ENCODE results near the gene PPARG.
"Not testable (repeated sequence)": the region's sequence is repeated elsewhere in the genome, so short reads cannot be mapped to it uniquely, and the experiment has no call there.

Gene PPARG

GRCh38 chr3:12445523-12446240 is 156.8 kb downstream of the PPARG start:
- no peak for DNase-seq

DNA sequence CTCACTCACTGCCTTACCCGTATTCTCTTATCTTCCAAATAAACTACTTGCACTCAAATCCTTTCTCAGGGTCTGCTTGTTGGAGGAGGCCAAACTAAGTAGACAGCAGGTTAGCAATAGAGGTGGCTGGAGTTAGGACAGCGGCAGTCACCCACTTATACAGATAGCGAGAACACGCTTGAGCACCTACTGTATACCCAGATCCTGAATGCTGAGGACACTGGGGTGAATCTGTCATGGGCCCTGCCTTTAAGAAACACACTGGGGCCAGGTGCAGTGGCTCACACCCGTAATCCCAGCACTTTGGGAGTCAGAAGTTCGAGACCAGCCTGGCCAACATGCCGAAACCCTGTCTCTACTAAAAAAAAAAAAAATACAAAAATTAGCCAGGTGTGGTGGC is 157.4 kb downstream of the PPARG start:
- no peak for DNase-seq

- DNase-seq: no peak
These were observed 158.2 kb downstream of the PPARG start for GRCh38 chr3:12447075-12447474.

DNA sequence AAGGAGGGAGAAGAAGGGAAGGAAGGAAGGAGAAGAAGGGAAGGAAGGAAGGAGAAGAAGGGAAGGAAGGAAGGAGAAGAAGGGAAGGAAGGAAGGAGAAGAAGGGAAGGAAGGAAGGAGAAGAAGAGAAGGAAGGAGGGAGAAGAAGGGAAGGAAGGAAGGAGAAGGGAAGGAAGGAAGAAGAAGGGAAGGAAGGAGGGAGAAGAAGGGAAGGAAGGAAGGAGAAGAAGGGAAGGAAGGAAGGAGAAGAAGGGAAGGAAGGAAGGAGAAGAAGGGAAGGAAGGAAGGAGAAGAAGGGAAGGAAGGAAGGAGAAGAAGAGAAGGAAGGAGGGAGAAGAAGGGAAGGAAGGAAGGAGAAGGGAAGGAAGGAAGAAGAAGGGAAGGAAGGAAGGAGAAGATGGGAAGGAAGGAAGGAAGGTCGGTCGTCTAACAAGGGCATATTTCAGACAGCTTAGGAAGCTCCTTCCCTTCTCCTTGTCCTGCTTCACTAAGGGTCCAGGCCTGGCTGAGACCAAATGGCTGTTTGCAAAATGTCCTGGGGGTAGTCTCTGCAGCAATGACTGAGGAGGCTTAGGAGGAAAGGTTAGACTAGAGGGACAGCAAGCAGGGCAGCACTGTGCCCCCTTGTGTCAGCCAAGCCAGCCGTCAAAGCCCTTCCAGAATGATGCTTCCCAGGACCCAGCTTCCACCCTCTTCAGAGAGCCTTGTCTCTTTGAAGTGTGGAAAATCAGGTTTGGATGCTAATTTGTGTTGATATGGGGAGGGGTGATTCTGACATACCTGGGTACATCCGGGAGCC is 159.7 kb downstream of the PPARG start:
- not testable (repeated sequence) for DNase-seq

DNA sequence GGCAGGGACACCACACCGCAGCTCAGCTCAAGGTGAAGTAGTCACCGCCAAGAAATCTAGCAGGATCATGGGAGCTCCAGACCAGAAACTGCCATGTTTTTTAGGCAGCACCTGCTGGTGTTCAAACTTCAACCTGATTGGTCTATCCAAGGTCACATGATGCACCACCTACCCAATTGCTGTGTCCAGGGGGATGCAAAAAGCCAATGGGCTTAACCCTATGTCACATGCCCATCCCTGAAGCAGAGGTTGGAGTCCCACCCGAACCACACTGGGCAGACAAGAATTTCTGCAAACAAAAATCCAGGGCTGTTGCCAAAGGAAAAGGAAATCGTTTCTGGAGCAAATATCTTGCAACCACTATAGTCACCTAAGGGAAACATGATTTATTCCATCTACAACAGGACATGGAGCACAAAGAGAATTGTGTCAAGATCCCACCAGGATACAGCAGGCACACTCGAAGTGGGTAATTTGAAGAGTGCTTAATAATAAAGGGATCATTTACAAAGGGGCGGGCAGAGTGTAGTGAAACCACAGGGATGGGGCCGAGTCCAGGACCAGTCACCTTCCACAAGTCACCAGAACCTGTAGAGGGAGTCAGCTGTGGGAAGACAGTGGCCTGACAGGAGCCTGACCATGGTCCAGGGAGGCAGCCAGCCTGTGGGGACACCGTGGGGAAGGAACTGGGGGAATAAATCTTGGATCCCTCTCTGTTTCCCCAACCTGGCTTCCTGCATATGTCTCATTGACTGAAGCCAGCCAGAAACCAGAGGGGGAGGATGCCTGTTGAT is 161.2 kb downstream of the PPARG start:
- no peak for DNase-seq

DNA sequence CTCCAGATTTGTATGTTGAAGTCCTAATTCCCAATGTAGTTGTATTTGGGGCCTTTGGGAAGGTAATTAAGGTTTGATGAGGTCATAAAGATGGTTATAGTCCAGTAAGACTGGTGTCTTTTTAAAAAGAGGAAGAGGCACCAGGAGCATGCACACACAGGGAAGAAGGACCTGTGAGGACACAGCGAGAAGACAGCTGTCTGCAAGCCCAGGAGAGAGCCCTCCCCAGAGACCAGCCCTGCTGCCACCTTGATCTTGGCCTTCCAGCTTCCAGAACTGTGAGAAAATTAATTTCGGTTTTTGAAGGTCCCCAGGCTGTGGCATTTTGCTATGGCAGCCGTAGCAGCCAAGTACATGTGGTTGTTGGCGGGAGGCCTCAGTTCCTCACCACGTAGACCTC is 162.6 kb downstream of the PPARG start:
- DNase-seq: no peak

GRCh38 chr3:12451960-12452359 is 163.1 kb downstream of the PPARG start:
- DNase-seq: no peak

DNA sequence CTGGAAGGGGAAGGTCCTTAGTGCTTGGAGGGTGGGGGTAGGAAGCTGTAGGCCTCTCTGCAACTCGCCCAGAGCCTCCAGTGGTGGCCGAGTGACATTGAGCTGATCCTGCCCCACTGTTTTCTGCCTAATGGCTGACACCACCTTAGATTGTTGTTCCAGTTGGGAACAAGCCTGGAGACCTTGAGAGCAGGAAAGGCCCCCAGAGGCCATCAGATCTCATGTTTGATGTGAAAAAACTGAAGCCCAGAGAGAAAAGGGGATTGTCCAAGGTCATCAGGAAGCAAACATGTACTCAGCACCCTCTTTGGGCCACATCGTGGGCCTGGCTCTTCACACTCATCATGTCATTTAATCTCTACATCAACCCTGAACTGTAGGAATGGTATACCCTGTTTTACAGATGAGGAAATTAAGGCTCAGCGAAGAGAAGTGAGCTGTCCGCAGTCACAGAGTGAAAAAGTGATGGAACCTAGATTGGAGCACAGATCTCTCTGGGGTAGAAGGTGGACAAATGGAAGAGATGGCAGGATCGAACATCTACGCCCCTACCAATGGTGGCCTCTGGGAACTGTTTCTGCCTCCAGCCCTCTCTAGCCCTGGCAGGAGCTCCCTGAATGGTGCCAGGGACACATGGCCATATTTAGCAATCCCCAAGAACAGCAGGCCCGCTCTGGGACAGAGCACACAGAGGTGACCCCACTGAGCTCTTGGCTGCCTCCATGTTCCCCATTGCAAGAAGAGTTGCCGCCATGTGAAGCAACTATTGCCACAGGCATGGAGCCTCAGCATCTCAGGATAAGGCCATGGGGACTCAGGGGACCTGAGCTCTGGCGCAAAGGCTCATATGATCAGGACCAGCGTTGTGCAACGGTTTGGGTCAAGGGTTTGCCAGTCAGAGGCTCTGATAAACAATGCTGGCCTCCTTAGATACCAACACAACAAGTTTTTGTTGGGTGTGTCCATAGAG is 163.8 kb downstream of the PPARG start:
- DNase-seq: no peak

DNA sequence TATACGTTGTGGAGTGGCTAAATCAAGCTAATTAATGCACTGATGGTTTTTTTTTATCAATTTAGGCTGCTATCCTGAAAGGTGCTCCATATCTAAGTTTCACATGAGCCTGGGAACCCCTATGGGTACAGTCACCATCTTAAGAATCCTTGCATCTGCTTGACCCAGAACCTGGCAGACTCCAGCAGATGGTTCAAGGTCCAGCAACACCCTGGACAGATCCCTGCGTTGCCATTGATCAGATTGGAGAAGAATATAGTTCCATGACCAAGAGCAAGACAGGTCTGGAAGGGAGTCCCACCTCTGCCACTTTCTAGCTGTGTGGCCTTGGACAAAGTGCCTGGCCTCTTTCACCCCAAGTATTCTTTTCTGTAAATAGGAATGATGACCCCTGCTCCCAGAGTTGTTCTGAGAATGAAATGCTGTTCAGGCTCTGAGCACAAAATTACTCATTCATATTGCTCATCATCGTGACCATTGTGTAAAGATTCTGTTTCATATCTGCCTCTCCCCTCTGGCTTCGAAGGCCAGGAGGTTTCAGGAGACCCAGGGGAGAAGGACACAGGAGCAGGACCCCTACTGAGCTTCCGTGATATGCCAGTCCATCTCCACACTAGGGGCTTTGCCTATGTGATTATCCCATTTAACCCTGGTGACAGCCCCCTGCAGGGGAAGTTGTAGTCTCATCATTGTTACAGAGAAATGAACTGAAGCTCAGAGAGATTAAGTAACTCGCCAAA is 165.4 kb downstream of the PPARG start:
- no peak for DNase-seq

GRCh38 chr3:12454816-12455121 is 165.9 kb downstream of the PPARG start:
- DNase-seq: no peak

DNA sequence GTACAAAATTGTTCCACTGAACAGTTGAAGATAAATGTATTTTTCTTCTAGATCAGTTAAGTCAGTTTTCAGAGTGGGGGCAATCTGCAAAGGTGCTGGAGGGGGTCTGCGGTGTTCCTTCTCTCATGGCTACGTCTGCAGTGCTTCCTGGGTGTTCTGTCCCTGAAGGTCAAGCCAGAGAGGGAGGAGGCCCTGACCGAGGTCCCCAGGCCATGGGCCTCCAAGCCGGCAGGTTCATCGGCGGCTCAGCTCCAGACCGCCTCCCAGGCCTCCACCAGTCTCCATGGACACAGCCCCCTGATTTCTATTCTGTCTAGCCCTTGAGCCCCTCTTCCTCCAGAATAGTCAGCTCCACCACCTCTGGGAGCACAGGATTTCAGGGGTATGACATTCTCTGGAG is 166.9 kb downstream of the PPARG start:
- no peak for DNase-seq

DNA sequence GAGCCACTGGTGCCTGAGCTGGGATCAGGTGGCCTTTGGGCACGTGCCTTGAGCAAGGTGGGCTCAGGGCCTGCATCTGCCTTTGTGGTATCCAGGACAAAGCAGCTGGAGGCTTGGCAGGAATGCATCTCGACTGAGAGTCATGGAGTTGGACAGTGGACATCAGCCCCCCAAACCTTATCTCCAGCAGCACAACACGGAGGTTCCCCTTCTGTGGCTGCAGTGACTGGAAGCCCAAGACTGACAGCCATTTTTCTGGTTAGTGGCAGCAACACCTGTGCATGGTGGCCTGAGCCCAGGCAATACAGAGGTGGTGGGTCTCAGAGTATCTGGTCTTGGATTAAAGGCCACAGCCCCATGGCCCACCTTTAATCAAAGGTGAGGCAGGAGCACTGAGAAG is 167.6 kb downstream of the PPARG start:
- no peak for DNase-seq

- not testable (repeated sequence) for DNase-seq
These were observed 168.5 kb downstream of the PPARG start for GRCh38 chr3:12457380-12457779.

GRCh38 chr3:12458901-12459300 is 170.0 kb downstream of the PPARG start:
- no peak for DNase-seq

- DNase-seq: no peak
These were observed 171.3 kb downstream of the PPARG start for GRCh38 chr3:12460127-12460526.

GRCh38 chr3:12461097-12461649 is 172.3 kb downstream of the PPARG start:
- no peak for DNase-seq

- DNase-seq: no peak
These were observed 173.5 kb downstream of the PPARG start for GRCh38 chr3:12462159-12462947.

- no peak for DNase-seq
These were observed 174.8 kb downstream of the PPARG start for GRCh38 chr3:12463686-12464085.

- DNase-seq: no peak
These were observed 175.3 kb downstream of the PPARG start for GRCh38 chr3:12464181-12464580.

DNA sequence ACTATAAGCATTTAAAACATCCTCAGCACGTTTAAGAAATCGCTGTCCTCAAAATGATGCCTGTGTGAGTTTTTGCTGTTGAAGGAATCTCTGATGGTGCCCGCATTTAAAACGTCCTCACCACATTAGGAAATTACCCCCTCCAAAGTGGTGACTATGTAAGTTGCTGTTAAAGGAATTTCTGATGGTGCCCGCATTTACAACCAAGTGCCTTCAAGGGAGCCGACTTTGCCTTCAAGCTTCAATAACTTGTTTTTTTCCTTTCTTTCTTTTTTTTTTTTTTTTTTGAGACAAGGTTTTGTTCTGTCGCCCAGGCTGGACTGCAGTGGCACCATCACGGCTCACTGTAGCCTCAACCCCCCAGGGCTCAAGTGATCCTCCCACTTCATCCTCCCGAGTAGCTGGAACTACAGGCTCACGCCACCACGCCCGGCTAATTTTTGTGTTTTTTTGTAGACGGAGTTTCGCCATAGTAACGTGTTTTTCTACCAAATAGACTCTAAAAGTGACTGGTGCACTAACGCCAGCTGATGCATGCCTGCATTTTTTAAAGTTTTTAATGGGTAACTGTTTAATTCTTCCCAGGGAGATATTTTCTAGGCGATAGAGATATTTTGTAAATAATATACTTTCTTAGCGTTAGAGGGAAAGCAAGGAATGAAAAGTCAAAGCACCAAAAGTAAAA is 176.4 kb downstream of the PPARG start:
- no peak for DNase-seq
